Sigmoid colon (tissue), 7 donors: ENCODE data around the gene TSLP. TPM values are rescaled to one million over a fixed set of nuclear protein-coding genes. Genes with fewer than 3 reads are reported as not detected.

Experiments
- DNase-seq: peaks from one replicate; pipeline ENCODE4 v3.0.0-alpha.2; 2019
- H3K27ac ChIP-seq, 4 donors: fragments of 200-600 bp; sonication (generic); one replicate each; pipeline ENCODE4 v1.5.1; 2016 to 2019; ENCODE audit warnings: mild to moderate bottlenecking in 1 of 4
- H3K27me3 ChIP-seq, 3 donors: fragments of 200-600 bp; sonication (generic); one replicate each; pipeline ENCODE4 v1.5.1; 2019; ENCODE audit warnings: mild to moderate bottlenecking in 1 of 3
- H3K36me3 ChIP-seq, 4 donors: fragments of 200-600 bp; sonication (generic); one replicate each; pipeline ENCODE4 v1.5.1; 2016 to 2019
- H3K4me1 ChIP-seq, 4 donors: fragments of 200-600 bp; sonication (generic); one replicate each; pipeline ENCODE4 v1.5.1; 2017 to 2019
- H3K4me3 ChIP-seq, 4 donors: fragments of 200-600 bp; sonication (generic); one replicate each; pipeline ENCODE4 v1.5.1; 2017 to 2019; ENCODE audit warnings: mild to moderate bottlenecking in 2 of 4, moderate library complexity in 1 of 4
- H3K9me3 ChIP-seq, 4 donors: fragments of 200-600 bp in 3 of 4; sonication (generic) in 3 of 4; one replicate each; pipeline versions ENCODE4 v1.5.1 to v1.6.1; 2013 to 2019
- EP300 ChIP-seq, 4 donors: sonication (generic); formaldehyde crosslinking; IDR thresholded peaks; one replicate each; pipeline ENCODE4 v1.6.1; 2017; ENCODE audit warnings: antibody characterized with exemption in 4 of 4
- POLR2A ChIP-seq, 2 donors: fragments of 450-650 bp; IDR thresholded peaks; one replicate each; pipeline ENCODE4 v1.6.1; 2016; ENCODE audit warnings: antibody characterized with exemption in 2 of 2, mild to moderate bottlenecking in 2 of 2, moderate library complexity in 2 of 2
- POLR2AphosphoS5 ChIP-seq, 4 donors: sonication (generic); formaldehyde crosslinking; IDR thresholded peaks; one replicate each; pipeline ENCODE4 v1.6.1; 2017; ENCODE audit warnings: antibody characterized with exemption in 4 of 4
- WGBS, 2 donors: extraction: QIAGEN DNeasy Blood & Tissue Kit; methylation state at CpG; one replicate each; pipeline ENCODE4 v1.1.7; 2013; 5-methylcytosine and 5-hydroxymethylcytosine counted together
- intact Hi-C: fragments of 100-400 bp; cut with DNase I; formaldehyde crosslinking; loops from one replicate; pipeline ENCODE4 v1.15.1; 2023
- polyA plus RNA-seq, 3 donors: library from polyadenylated mRNA; stranded (reverse); fragments of 200-250 nt; gene quantifications; one replicate each; pipeline ENCODE4 v1.2.3, GENCODE V29; 2013
- total RNA-seq, 4 donors: library from RNA; depleted of rRNA; stranded (reverse); fragments of >200 nt; gene quantifications; one replicate each; pipeline ENCODE4 v1.1.0, GENCODE V29; 2016
- TF ChIP-seq, protein P1 (sequence below), 4 experiments: fragments of 450-650 bp in 3 of 4; fragments of 200-600 bp in 1 of 4; IDR thresholded peaks; one replicate each; pipeline ENCODE4 v1.5.1; 2016 to 2019; ENCODE audit warnings: antibody characterized with exemption in 4 of 4, mild to moderate bottlenecking in 3 of 4, moderate library complexity in 2 of 4
- donor health status: healthy with polysubstance abuse.
- donor health status: Bipolar disorder and iron deficiency.
- donor health status: healthy.

The TSLP gene
- total and polyA plus RNA-seq, 7 donors, result 0.36 to 1.2 (median 0.81) TPM; not detected in 1

GRCh38 chr5:111069839-111070238, 1.7 kb upstream of the TSLP start:
- H3K4me3 ChIP-seq, result peak overlapping the region in 1 of 4 donors; percentile 34
- intact Hi-C loops, result no loop called here
- H3K36me3 ChIP-seq, result no peaks in the 10 kb centered on the region
- H3K27ac ChIP-seq, result no peak overlapping the region
- 28 to 43% methylated on average over 4 of the region's 4 CpGs for WGBS, 2 donors
- peaks cover 0 to 24% (median 16%) of the 10 kb centered on the region in 4 donors for H3K4me1 ChIP-seq
- TF ChIP-seq POLR2AphosphoS5 (IDR thresholded peaks at IDR 0.05), result no peak
- TF ChIP-seq POLR2A (IDR thresholded peaks at IDR 0.05), result no peak
- TF ChIP-seq, protein P1, sequence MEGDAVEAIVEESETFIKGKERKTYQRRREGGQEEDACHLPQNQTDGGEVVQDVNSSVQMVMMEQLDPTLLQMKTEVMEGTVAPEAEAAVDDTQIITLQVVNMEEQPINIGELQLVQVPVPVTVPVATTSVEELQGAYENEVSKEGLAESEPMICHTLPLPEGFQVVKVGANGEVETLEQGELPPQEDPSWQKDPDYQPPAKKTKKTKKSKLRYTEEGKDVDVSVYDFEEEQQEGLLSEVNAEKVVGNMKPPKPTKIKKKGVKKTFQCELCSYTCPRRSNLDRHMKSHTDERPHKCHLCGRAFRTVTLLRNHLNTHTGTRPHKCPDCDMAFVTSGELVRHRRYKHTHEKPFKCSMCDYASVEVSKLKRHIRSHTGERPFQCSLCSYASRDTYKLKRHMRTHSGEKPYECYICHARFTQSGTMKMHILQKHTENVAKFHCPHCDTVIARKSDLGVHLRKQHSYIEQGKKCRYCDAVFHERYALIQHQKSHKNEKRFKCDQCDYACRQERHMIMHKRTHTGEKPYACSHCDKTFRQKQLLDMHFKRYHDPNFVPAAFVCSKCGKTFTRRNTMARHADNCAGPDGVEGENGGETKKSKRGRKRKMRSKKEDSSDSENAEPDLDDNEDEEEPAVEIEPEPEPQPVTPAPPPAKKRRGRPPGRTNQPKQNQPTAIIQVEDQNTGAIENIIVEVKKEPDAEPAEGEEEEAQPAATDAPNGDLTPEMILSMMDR (IDR thresholded peaks at IDR 0.05), result no peak
- TF ChIP-seq EP300 (IDR thresholded peaks at IDR 0.05), result no peak
- DNase-seq, result no peak
- H3K9me3 ChIP-seq, result no peaks in the 10 kb centered on the region
- H3K27me3 ChIP-seq, result peaks cover 0 to 27% (median 0%) of the 10 kb centered on the region in 3 donors

DNA sequence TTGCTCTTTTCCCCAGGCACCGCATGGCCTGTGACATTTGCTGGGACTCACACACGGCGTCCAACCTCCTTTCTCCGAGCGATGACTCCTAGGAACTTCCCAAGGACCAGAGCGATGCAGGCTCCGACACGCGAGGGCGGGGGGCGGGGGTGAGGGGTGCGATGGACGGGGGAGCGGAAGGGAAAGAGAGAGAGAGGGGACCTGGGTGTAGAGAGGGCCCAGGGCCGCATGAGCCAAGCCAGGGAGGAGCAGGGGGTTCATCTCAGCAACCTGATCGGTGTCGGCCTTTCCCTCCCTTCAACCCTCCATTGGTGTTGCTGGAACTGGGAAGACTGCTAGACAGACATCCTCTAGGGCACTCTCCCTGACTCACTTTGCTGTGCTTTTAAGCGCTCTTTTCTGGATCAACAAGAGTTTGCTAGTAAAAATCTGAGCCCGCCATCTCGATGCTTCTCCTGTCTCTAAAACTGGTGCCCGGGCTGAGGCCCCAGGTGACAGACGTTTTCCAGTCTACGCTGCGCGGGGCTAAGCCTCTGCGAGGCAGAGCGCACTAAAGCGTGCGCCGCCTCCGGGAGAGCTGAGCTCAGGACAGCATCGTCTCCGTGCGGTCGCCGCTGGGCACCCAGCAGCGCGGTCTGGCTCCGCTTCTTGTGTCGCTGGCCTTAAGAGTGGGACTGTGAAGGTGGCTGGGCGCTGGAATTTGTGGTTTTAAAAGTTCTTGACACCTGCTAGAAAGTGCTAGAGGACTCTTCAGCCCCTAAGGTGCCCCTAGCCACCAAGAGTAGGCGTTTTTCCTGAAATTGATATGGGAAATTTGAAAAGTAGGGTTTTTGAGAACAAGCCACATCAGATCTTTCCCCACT, 1.0 kb upstream of the TSLP start:
- Histone ChIP-seq H3K9me3 (no peaks in the 10 kb centered on the region), H3K27ac (no peak overlapping the region), H3K36me3 (no peaks in the 10 kb centered on the region), H3K4me3 (peak overlapping the region in 3 of 4 donors; percentile 11 to 34 (median 27)), H3K27me3 (peaks cover 0 to 27% (median 0%) of the 10 kb centered on the region in 3 donors), H3K4me1 (peaks cover 0 to 24% (median 18%) of the 10 kb centered on the region in 4 donors)
- TF ChIP-seq POLR2A (IDR thresholded peaks at IDR 0.05) (no peak), POLR2AphosphoS5 (IDR thresholded peaks at IDR 0.05) (no peak), EP300 (IDR thresholded peaks at IDR 0.05) (no peak)
- TF ChIP-seq, protein P1 (IDR thresholded peaks at IDR 0.05), result no peak
- peak; percentile 63 for DNase-seq
- intact Hi-C loops, result no loop called here
- 11 to 18% methylated on average over 42 of the region's 42 CpGs for WGBS, 2 donors

- Histone ChIP-seq H3K4me1 (peaks cover 0 to 24% (median 19%) of the 10 kb centered on the region in 4 donors), H3K36me3 (no peaks in the 10 kb centered on the region), H3K27me3 (peaks cover 0 to 27% (median 0%) of the 10 kb centered on the region in 3 donors), H3K4me3 (peak overlapping the region; percentile 43 to 64 (median 58)), H3K27ac (peak overlapping the region; percentile 2 to 74 (median 34)), H3K9me3 (no peaks in the 10 kb centered on the region)
- DNase-seq, result peak; percentile 71
- TF ChIP-seq POLR2AphosphoS5 (IDR thresholded peaks at IDR 0.05) (no peak), POLR2A (IDR thresholded peaks at IDR 0.05) (no peak), EP300 (IDR thresholded peaks at IDR 0.05) (no peak)
- TF ChIP-seq, protein P1 (IDR thresholded peaks at IDR 0.05), result no peak
- WGBS, 2 donors, result 3% methylated on average over 44 of the region's 44 CpGs
- intact Hi-C loops, result no loop called here
Observed at GRCh38 chr5:111072949-111073682, 1.6 kb downstream of the TSLP start.

- Histone ChIP-seq H3K36me3 (no peaks in the 10 kb centered on the region), H3K27ac (no peak overlapping the region), H3K9me3 (no peaks in the 10 kb centered on the region), H3K4me3 (peak overlapping the region in 1 of 4 donors; percentile 64), H3K27me3 (peaks cover 0 to 17% (median 0%) of the 10 kb centered on the region in 3 donors), H3K4me1 (peaks cover 0 to 24% (median 19%) of the 10 kb centered on the region in 4 donors)
- intact Hi-C loops, result no loop called here
- no peak for DNase-seq
- TF ChIP-seq POLR2AphosphoS5 (IDR thresholded peaks at IDR 0.05), result no peak
- TF ChIP-seq, protein P1 (IDR thresholded peaks at IDR 0.05), result no peak
- TF ChIP-seq EP300 (IDR thresholded peaks at IDR 0.05), result no peak
- WGBS, 2 donors, result 70 to 85% methylated on average over 2 of the region's 2 CpGs
Observed at GRCh38 chr5:111074244-111074643, 2.7 kb downstream of the TSLP start.
